Ascending aorta (tissue), 2 donors: ENCODE data around the gene SLC35C1. TPM values are rescaled to one million over a fixed set of nuclear protein-coding genes. Genes with fewer than 3 reads are reported as not detected.

Experiments used
- DNase-seq, 2 donors: peaks; one replicate each; pipeline ENCODE4 v3.0.0-alpha.2; 2019; ENCODE audit warnings: low spot score in 2 of 2
- H3K27ac ChIP-seq, 2 donors: fragments of 200-600 bp; sonication (generic); one replicate each; pipeline ENCODE4 v1.5.1; 2016 to 2017; ENCODE audit warnings: mild to moderate bottlenecking in 1 of 2
- H3K27me3 ChIP-seq: fragments of 200-600 bp; sonication (generic); one replicate; pipeline ENCODE4 v1.5.1; 2017
- H3K36me3 ChIP-seq, 2 donors: fragments of 200-600 bp; sonication (generic); one replicate each; pipeline ENCODE4 v1.5.1; 2016
- H3K4me1 ChIP-seq, 2 donors: fragments of 200-600 bp; sonication (generic); one replicate each; pipeline ENCODE4 v1.5.1; 2016 to 2017; ENCODE audit warnings: mild to moderate bottlenecking in 1 of 2
- H3K4me3 ChIP-seq, 2 donors: fragments of 200-600 bp; sonication (generic); one replicate each; pipeline ENCODE4 v1.5.1; 2016 to 2017; ENCODE audit warnings: mild to moderate bottlenecking in 1 of 2
- H3K9me3 ChIP-seq, 2 donors: fragments of 200-600 bp; sonication (generic); one replicate each; pipeline ENCODE4 v1.5.1; 2016
- intact Hi-C: fragments of 100-400 bp; cut with DNase I; formaldehyde crosslinking; loops from one replicate; pipeline ENCODE4 v1.15.1; 2023
- total RNA-seq: library from RNA; depleted of rRNA; stranded (reverse); fragments of >200 nt; gene quantifications from one replicate; pipeline ENCODE4 v1.1.0, GENCODE V29; 2016
- TF ChIP-seq, protein P1 (sequence below), 3 experiments: fragments of 200-600 bp in 2 of 3; fragments of 450-650 bp in 1 of 3; sonication (generic) in 2 of 3; IDR thresholded peaks; one replicate each; pipeline ENCODE4 v1.5.1; 2016 to 2019; ENCODE audit warnings: antibody characterized with exemption in 3 of 3, mild to moderate bottlenecking in 1 of 3, moderate library complexity in 1 of 3

SLC35C1 gene
- total RNA-seq, 1 donor from 2014 or later = 47.7 TPM

DNA sequence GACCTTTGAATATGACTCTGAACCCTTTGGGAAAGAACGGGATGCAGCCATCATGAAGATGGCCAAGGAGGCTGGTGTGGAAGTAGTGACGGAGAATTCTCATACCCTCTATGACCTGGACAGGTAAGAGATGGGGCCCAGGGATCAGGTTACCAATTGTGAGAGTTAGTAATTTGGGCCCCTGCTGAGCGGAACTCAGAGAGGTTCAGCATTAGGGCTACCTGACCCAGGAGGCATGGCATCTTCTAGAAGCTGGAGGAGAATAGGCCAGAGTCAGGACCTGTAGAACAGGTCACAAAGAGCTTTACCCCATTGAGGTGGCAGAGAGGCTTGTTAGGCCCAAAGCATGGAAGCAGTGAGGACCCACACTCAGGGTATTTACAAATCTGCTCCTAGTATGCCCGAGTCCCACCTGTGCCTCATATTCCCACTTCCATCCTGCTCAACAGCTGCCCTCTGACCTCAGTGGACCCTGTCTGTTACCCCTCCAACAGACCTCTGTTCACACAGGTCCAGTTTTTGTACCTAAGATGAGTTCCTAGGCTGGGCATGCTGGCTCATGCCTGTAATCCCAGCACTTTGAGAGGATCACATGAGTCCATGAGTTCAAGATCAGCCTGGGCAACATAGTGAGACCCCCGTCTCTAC lies 53.9 kb downstream of the SLC35C1 start:
- Histone ChIP-seq H3K4me1 (peaks cover 32 to 62% of the 10 kb centered on the region in 2 donors), H3K27ac (peak overlapping the region; percentile 78 to 86), H3K9me3 (no peaks in the 10 kb centered on the region), H3K36me3 (peaks cover 38 to 47% of the 10 kb centered on the region in 2 donors), H3K4me3 (peak overlapping the region in 1 of 2 donors; percentile 17), H3K27me3 (no peaks in the 10 kb centered on the region)
- peak in 1 of 2 donors; percentile 52 for DNase-seq
- TF ChIP-seq, protein P1, sequence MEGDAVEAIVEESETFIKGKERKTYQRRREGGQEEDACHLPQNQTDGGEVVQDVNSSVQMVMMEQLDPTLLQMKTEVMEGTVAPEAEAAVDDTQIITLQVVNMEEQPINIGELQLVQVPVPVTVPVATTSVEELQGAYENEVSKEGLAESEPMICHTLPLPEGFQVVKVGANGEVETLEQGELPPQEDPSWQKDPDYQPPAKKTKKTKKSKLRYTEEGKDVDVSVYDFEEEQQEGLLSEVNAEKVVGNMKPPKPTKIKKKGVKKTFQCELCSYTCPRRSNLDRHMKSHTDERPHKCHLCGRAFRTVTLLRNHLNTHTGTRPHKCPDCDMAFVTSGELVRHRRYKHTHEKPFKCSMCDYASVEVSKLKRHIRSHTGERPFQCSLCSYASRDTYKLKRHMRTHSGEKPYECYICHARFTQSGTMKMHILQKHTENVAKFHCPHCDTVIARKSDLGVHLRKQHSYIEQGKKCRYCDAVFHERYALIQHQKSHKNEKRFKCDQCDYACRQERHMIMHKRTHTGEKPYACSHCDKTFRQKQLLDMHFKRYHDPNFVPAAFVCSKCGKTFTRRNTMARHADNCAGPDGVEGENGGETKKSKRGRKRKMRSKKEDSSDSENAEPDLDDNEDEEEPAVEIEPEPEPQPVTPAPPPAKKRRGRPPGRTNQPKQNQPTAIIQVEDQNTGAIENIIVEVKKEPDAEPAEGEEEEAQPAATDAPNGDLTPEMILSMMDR (IDR thresholded peaks at IDR 0.05) = no peak
- intact Hi-C loops = loop anchor here (1.0 to 2.0 kb wide), 2 partner anchors 12 to 16 kb away; partner anchors contain the start of gene CRY2

DNA sequence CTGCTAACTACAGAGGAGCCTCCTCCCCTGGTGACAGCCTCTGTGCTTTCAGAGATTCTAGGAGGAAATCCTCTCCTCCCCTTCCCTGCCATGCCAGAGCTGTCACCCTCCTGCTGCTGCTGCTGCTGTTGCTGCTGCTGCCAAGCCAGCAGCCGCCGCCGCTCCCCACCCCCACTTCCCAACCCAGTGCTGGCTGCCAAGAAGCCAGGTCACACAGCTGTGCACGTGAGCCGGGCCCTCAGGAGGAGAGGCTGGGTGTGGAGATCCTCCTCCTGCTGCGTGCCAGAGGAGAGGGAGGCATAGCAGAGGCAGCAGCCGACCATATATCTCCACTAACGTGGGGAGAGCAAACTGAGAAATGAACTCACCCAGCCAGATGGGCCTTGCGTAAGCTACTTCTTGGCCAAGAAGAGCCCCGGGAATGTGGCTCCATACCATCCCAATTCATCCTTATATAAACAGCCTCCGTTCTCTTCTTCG lies 54.8 kb downstream of the SLC35C1 start:
- Histone ChIP-seq H3K27ac (peak overlapping the region; percentile 78 to 86), H3K27me3 (no peaks in the 10 kb centered on the region), H3K4me3 (peak overlapping the region in 1 of 2 donors; percentile 17), H3K36me3 (peaks cover 46 to 55% of the 10 kb centered on the region in 2 donors), H3K4me1 (peaks cover 29 to 55% of the 10 kb centered on the region in 2 donors), H3K9me3 (no peaks in the 10 kb centered on the region)
- TF ChIP-seq, protein P1 (IDR thresholded peaks at IDR 0.05) = no peak
- intact Hi-C loops = loop anchor here (1.0 to 2.0 kb wide), 2 partner anchors 12 to 17 kb away; partner anchors contain the start of gene CRY2
- DNase-seq = peak; percentile 71 to 92

DNA sequence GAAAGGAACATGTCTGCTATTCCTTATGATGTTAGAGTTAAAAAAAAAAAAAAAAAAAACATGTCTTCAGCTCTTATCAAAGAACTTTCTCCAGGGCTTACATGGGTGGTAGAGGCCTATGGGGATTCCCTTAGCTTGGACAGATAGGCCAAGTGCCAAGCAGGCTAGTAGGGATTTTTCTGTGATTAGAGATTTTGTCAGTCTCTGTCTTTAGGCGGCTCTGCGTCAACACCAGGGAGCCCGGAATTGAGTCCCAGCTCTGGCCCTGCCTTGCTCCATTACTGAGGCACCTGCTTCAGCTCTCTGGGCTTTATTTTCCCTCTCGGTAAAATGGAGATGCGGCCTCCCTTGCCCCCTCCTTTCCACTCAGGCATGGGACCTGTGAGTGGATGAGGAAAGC lies 55.4 kb downstream of the SLC35C1 start:
- DNase-seq = peak in 1 of 2 donors; percentile 50
- intact Hi-C loops = no loop called here

DNA sequence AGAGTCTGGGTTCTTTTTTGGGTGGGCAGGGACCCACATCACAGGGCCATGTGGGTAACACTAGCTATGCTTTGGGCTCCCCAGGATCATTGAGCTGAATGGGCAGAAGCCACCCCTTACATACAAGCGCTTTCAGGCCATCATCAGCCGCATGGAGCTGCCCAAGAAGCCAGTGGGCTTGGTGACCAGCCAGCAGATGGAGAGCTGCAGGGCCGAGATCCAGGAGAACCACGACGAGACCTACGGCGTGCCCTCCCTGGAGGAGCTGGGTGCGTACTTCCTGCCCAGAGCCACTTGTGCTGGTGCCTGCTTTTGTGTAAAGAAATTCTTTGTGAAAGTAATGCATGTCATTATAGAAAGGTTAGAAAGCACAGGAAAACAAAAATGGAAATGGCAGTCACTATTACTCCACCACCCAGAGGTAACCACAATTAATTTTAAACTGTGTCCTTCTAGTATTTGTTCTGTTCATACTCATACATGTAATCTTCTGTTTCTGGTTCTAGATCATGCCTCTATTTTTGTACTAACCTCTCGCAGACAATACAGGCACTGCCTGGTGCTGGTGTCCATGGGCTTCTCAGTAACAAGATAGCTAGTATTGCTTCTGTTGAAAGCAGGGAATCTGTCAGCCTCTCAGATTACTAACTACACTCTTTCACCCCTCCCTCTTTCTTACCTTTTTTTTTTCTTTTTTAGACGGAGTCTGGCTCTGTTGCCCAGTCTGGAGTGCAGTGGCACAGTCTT lies 56.0 kb downstream of the SLC35C1 start:
- H3K36me3 ChIP-seq = peaks cover 57 to 67% of the 10 kb centered on the region in 2 donors

More for the DNA sequence above, 55.4 kb downstream of the SLC35C1 start:
- TF ChIP-seq, protein P1 (IDR thresholded peaks at IDR 0.05) = no peak
- Histone ChIP-seq H3K9me3 (no peaks in the 10 kb centered on the region), H3K27me3 (no peaks in the 10 kb centered on the region), H3K27ac (peak overlapping the region; percentile 78 to 86), H3K36me3 (peaks cover 52 to 61% of the 10 kb centered on the region in 2 donors), H3K4me1 (peaks cover 25 to 48% of the 10 kb centered on the region in 2 donors), H3K4me3 (no peak overlapping the region)

More for the DNA sequence above, 56.0 kb downstream of the SLC35C1 start:
- H3K27ac ChIP-seq = peak overlapping the region; percentile 78 to 86
- intact Hi-C loops = no loop called here
- TF ChIP-seq, protein P1 (IDR thresholded peaks at IDR 0.05) = no peak
- H3K4me3 ChIP-seq = no peak overlapping the region
- H3K9me3 ChIP-seq = no peaks in the 10 kb centered on the region
- peaks cover 20 to 42% of the 10 kb centered on the region in 2 donors for H3K4me1 ChIP-seq
- no peaks in the 10 kb centered on the region for H3K27me3 ChIP-seq
- no peak for DNase-seq

Other genes starting within 250 kb of the SLC35C1 start
- 40.2 TPM for gene CHST1, start 139.5 kb upstream of the SLC35C1 start, total RNA-seq
- gene CRY2, start 42.3 kb downstream of the SLC35C1 start, total RNA-seq = 29.6 TPM
- gene MAPK8IP1, start 80.5 kb downstream of the SLC35C1 start, total RNA-seq = 6.0 TPM
- gene FREY1, start 102.1 kb downstream of the SLC35C1 start, total RNA-seq = not detected
- gene PEX16, start 112.7 kb downstream of the SLC35C1 start, total RNA-seq = 77.9 TPM
- not detected for gene LARGE2, start 117.5 kb downstream of the SLC35C1 start, total RNA-seq